Esophagus squamous epithelium (tissue), 4 donors: ENCODE data around the gene TSHZ2.

Experiments
- CTCF ChIP-seq, 6 experiments: fragments of 450-650 bp in 4 of 6; fragments of 200-600 bp in 2 of 6; sonication (generic) in 2 of 6; IDR thresholded peaks; one replicate each; pipeline ENCODE4 v1.5.1; 2016 to 2019; ENCODE audit warnings: antibody characterized with exemption in 6 of 6, mild to moderate bottlenecking in 4 of 6, moderate library complexity in 4 of 6
- POLR2A ChIP-seq, 4 donors: fragments of 450-650 bp; IDR thresholded peaks; one replicate each; pipeline ENCODE4 v1.6.1; 2017; ENCODE audit warnings: antibody characterized with exemption in 4 of 4, mild to moderate bottlenecking in 4 of 4, moderate library complexity in 3 of 4

GRCh38 chr20:53498341-53498740 lies 526.2 kb downstream of the TSHZ2 start:
- TF ChIP-seq POLR2A (IDR thresholded peaks at IDR 0.05) (no peak), CTCF (IDR thresholded peaks at IDR 0.05) (no peak)
